Keratinocyte (primary cell): ENCODE measurements around the gene TMEM138. TPM values are rescaled to one million over a fixed set of nuclear protein-coding genes. Genes with fewer than 3 reads are reported as not detected.

Experiments
- DNase-seq: peaks from one replicate; pipeline ENCODE4 v3.0.0-alpha.2; 2011; ENCODE audit warnings: low read depth, missing footprints, low spot score
- FAIRE-seq: peaks from 2 replicates; lab custom pipeline; 2011; peaks lifted over from hg19 to GRCh38; lab: Jason Lieb, UNC
- H2AFZ ChIP-seq: 2 replicates; pipeline ENCODE4 v1.6.0; 2012; ENCODE audit warnings: low read length, control low read depth, inconsistent platforms; ENCODE audit not compliant: control insufficient read depth
- H3K27ac ChIP-seq: 2 replicates; pipeline ENCODE4 v1.5.1; 2011; ENCODE audit warnings: low read length; ENCODE audit not compliant: control insufficient read depth, insufficient read depth
- H3K27me3 ChIP-seq: 3 replicates; pipeline ENCODE4 v1.6.0; 2011; ENCODE audit warnings: low read length; ENCODE audit not compliant: control insufficient read depth, insufficient read depth; ENCODE audit errors: extremely low read depth
- H3K36me3 ChIP-seq, 2 experiments: 2 replicates in 1 of 2; 3 replicates in 1 of 2; pipeline ENCODE4 v1.5.1; 2011; ENCODE audit warnings: low read length in 2 of 2, mild to moderate bottlenecking in 1 of 2; ENCODE audit not compliant: control insufficient read depth in 2 of 2, insufficient read depth in 2 of 2; ENCODE audit errors: extremely low read depth in 1 of 2
- H3K4me1 ChIP-seq: 3 replicates; pipeline ENCODE4 v1.5.1; 2011; ENCODE audit warnings: low read length; ENCODE audit not compliant: control insufficient read depth, insufficient read depth; ENCODE audit errors: extremely low read depth
- H3K4me2 ChIP-seq: 3 replicates; pipeline ENCODE4 v1.6.0; 2011; ENCODE audit warnings: low read depth, low read length; ENCODE audit not compliant: control insufficient read depth, insufficient read depth; ENCODE audit errors: extremely low read depth
- H3K4me3 ChIP-seq, 3 experiments: fragments of 200-600 bp in 1 of 3; sonication (generic) in 1 of 3; 2 replicates in 2 of 3; 3 replicates in 1 of 3; pipeline ENCODE4 v1.5.1; 2011 to 2016; ENCODE audit warnings: low read length in 3 of 3, mild to moderate bottlenecking in 3 of 3, control low read depth in 2 of 3, inconsistent platforms in 1 of 3, low read depth in 1 of 3, mixed read lengths in 1 of 3, mixed run types in 1 of 3, moderate library complexity in 1 of 3; ENCODE audit not compliant: control insufficient read depth in 2 of 3, insufficient read depth in 2 of 3; ENCODE audit errors: extremely low read depth in 1 of 3
- H3K79me2 ChIP-seq: 2 replicates; pipeline ENCODE4 v1.6.0; 2012; ENCODE audit warnings: low read length; ENCODE audit not compliant: control insufficient read depth, insufficient read depth
- H3K9ac ChIP-seq: 3 replicates; pipeline ENCODE4 v1.6.0; 2011; ENCODE audit warnings: low read length; ENCODE audit not compliant: control insufficient read depth, insufficient read depth; ENCODE audit errors: extremely low read depth
- H3K9me1 ChIP-seq: 3 replicates; pipeline ENCODE4 v1.6.0; 2011; ENCODE audit warnings: low read length; ENCODE audit not compliant: control insufficient read depth, insufficient read depth; ENCODE audit errors: extremely low read depth
- H3K9me3 ChIP-seq: 2 replicates; pipeline ENCODE4 v1.5.1; 2012; ENCODE audit warnings: low read depth, low read length; ENCODE audit not compliant: control insufficient read depth
- H4K20me1 ChIP-seq: 3 replicates; pipeline ENCODE4 v1.6.0; 2011; ENCODE audit warnings: low read length; ENCODE audit not compliant: control insufficient read depth, insufficient read depth; ENCODE audit errors: extremely low read depth
- CTCF ChIP-seq, 3 experiments: IDR thresholded peaks in 1 of 3; conservative IDR thresholded peaks in 1 of 3; optimal IDR thresholded peaks in 1 of 3; 2 replicates in 2 of 3; 3 replicates in 1 of 3; pipeline versions ENCODE3 to v1.5.1; 2011; ENCODE audit warnings: low read length in 3 of 3, mild to moderate bottlenecking in 3 of 3, moderate library complexity in 2 of 3, control low read depth in 1 of 3, inconsistent platforms in 1 of 3; ENCODE audit not compliant: insufficient read depth in 2 of 3; ENCODE audit errors: extremely low read depth in 1 of 3
- EZH2 ChIP-seq: IDR thresholded peaks from one replicate; pipeline ENCODE4 v1.6.1; 2012; ENCODE audit warnings: inconsistent platforms, mild to moderate bottlenecking, low read length, moderate library complexity
- dilution Hi-C: fragments of 300-500 bp; cut with MboI; formaldehyde crosslinking; loops from one replicate; pipeline ENCODE4 v1.7.0; 2020; ENCODE audit warnings: low sequenced_read_pairs; ENCODE audit not compliant: extremely low pct_ligation_motif_present
- polyA plus RNA-seq, 5 experiments: library from polyadenylated mRNA; depleted of rRNA in 3 of 5; stranded (reverse) in 3 of 5; stranded (forward) in 1 of 5; unstranded in 1 of 5; fragments of >200 nt; gene quantifications; 1 replicate in 1 of 5; 2 replicates in 3 of 5; 3 replicates in 1 of 5; pipeline versions ENCODE4 v1.2.1 to v1.2.3, GENCODE V29; 2011 to 2012; ENCODE audit warnings: missing spikeins in 2 of 5, low read depth in 1 of 5, low replicate concordance in 1 of 5

Gene TMEM138
- polyA plus RNA-seq, 1 donor (not counting 4 experiments of a cell fraction or from before 2014, with no cell fraction given): 85.4 TPM

DNA sequence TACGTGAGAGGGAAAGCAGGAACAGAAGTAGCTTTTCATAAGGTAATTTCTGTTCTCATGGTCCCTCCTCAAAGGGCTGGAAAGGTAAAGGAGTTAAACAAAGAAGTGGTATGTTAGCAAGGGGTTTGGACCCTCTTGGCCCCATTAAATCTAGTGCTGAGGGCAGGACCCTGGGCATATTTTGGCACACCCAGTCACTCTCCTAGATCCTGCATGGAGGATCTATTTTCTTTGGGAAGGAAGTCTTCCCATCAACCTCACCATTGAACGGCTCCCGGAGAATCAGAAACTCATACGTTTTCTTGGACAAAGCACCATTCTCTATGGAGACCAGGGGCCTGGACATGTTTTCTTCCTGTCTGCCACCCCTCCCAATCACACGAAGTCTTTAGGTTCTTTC, 41.9 kb downstream of the TMEM138 start:
- DNase-seq (no peak), FAIRE-seq (no peak)
- Histone ChIP-seq H3K36me3 (peaks cover 34 to 37% of the 10 kb centered on the region in 2 experiments), H3K4me2 (no peak overlapping the region), H3K79me2 (peaks cover 2% of the 10 kb centered on the region), H3K9ac (no peak overlapping the region), H3K4me3 (no peak overlapping the region), H3K27me3 (no peaks in the 10 kb centered on the region), H2AFZ (no peak overlapping the region), H3K27ac (no peak overlapping the region), H3K9me3 (no peaks in the 10 kb centered on the region), H3K4me1 (no peaks in the 10 kb centered on the region), H3K9me1 (no peaks in the 10 kb centered on the region), H4K20me1 (no peaks in the 10 kb centered on the region)
- dilution Hi-C loops: no loop called here
- TF ChIP-seq EZH2: no peak
- TF ChIP-seq CTCF (optimal IDR thresholded peaks at IDR 0.05 in 1 of 3, IDR thresholded peaks at IDR 0.05 in 1 of 3, conservative IDR thresholded peaks at IDR 0.05 in 1 of 3; ENCODE audit: extremely low read depth in 1 of 3, insufficient read depth in 2 of 3, low read length in 3 of 3): no peak

DNA sequence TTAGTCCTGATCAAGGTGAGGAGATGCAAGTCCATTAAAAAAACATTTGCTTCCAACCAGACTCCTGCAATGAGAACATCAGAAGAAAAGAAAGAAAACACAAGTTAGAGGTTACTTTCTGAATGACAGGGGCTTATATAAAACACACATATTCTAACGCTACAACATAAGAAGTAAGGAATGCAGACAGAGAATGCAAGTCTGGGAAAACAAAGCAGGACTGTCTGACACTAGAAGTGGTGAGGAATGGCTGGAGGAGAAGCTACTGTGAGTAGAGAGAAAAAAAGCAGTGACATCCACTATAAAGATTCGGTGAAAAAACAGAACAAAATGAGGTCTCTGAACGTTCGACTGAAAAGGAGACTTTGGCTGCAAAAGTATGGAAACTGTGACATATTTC, 42.5 kb downstream of the TMEM138 start:
- dilution Hi-C loops: no loop called here
- Histone ChIP-seq H2AFZ (no peak overlapping the region), H3K36me3 (peaks cover 34 to 37% of the 10 kb centered on the region in 2 experiments), H3K27ac (no peak overlapping the region), H3K27me3 (no peaks in the 10 kb centered on the region), H3K9me1 (no peaks in the 10 kb centered on the region), H3K4me3 (no peak overlapping the region), H3K9me3 (no peaks in the 10 kb centered on the region), H3K79me2 (peaks cover 2% of the 10 kb centered on the region), H4K20me1 (no peaks in the 10 kb centered on the region), H3K4me1 (no peaks in the 10 kb centered on the region), H3K4me2 (no peak overlapping the region), H3K9ac (no peak overlapping the region)
- FAIRE-seq: no peak
- DNase-seq: no peak
- TF ChIP-seq CTCF (optimal IDR thresholded peaks at IDR 0.05 in 1 of 3, IDR thresholded peaks at IDR 0.05 in 1 of 3, conservative IDR thresholded peaks at IDR 0.05 in 1 of 3; ENCODE audit: extremely low read depth in 1 of 3, insufficient read depth in 2 of 3, low read length in 3 of 3) (no peak), EZH2 (no peak)
